ENCODE data around the gene GATAD1.

DNA sequence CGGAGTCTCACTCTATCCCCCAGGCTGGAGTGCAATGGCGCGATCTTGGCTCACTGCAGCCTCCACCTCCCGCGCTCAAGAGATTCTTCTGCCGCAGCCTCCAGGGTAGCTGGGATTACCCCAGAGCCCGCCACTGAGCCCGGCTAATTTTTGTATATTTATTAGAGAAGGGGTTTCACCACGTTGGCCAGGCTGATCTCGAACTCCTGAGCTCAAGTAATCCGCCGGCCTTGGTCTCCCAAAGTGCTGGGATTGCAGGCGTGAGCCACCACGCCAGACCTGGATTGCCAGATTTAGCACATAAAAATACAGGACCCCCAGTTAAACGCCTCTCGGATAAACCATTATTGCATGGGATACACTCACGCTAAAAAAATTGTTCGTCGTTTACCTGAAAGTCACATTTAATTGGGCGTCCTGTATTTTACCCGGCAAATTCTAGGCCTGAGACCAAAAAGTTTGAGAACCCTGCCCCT lies 375 bp upstream of the GATAD1 start:
- TF ChIP-seq POLR2A (IDR thresholded peaks at IDR 0.05) = no peak
- TF ChIP-seq, protein P1, sequence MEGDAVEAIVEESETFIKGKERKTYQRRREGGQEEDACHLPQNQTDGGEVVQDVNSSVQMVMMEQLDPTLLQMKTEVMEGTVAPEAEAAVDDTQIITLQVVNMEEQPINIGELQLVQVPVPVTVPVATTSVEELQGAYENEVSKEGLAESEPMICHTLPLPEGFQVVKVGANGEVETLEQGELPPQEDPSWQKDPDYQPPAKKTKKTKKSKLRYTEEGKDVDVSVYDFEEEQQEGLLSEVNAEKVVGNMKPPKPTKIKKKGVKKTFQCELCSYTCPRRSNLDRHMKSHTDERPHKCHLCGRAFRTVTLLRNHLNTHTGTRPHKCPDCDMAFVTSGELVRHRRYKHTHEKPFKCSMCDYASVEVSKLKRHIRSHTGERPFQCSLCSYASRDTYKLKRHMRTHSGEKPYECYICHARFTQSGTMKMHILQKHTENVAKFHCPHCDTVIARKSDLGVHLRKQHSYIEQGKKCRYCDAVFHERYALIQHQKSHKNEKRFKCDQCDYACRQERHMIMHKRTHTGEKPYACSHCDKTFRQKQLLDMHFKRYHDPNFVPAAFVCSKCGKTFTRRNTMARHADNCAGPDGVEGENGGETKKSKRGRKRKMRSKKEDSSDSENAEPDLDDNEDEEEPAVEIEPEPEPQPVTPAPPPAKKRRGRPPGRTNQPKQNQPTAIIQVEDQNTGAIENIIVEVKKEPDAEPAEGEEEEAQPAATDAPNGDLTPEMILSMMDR (IDR thresholded peaks at IDR 0.05) = peak in 1 of 7 experiments; percentile 93
